Neuronal stem cell (in vitro differentiated cells): Measurements from ENCODE around the gene SUN1.
"Not testable (repeated sequence)": the region's sequence is repeated elsewhere in the genome, so short reads cannot be mapped to it uniquely, and the experiment has no call there.

Experiments
- DNase-seq: peaks from one replicate; pipeline ENCODE4 v3.0.0-alpha.2; 2013; ENCODE audit warnings: low spot score
- H2AFZ ChIP-seq: one replicate; pipeline ENCODE4 v1.6.1; 2013; ENCODE audit warnings: mild to moderate bottlenecking, low read length, inconsistent platforms
- H2AK5ac ChIP-seq: 2 replicates; pipeline ENCODE4 v1.6.1; 2013; ENCODE audit warnings: low read depth, mild to moderate bottlenecking, inconsistent platforms, low read length, moderate library complexity, mixed read lengths
- H2BK120ac ChIP-seq: 2 replicates; pipeline ENCODE4 v1.6.1; 2013; ENCODE audit warnings: low read depth, mild to moderate bottlenecking, inconsistent platforms, low read length, moderate library complexity, mixed read lengths
- H2BK12ac ChIP-seq: one replicate; pipeline ENCODE4 v1.6.1; 2013; ENCODE audit warnings: low read length, inconsistent platforms
- H2BK15ac ChIP-seq: 2 replicates; pipeline ENCODE4 v1.6.1; 2013; ENCODE audit warnings: mild to moderate bottlenecking, low read length, inconsistent platforms, mixed read lengths
- H2BK5ac ChIP-seq: one replicate; pipeline ENCODE4 v1.6.1; 2013; ENCODE audit warnings: inconsistent platforms, mild to moderate bottlenecking, low read length, moderate library complexity
- H3K14ac ChIP-seq: one replicate; pipeline ENCODE4 v1.6.1; 2013; ENCODE audit warnings: low read length, inconsistent platforms
- H3K18ac ChIP-seq: 2 replicates; pipeline ENCODE4 v1.6.1; 2013; ENCODE audit warnings: low read length, inconsistent platforms
- H3K23ac ChIP-seq: 2 replicates; pipeline ENCODE4 v1.6.1; 2013; ENCODE audit warnings: low read depth, mild to moderate bottlenecking, mixed read lengths, low read length, inconsistent platforms; ENCODE audit not compliant: poor library complexity
- H3K27ac ChIP-seq: replicated peaks from 3 replicates; pipeline ENCODE4 v1.5.1; 2013; ENCODE audit warnings: low read length, inconsistent platforms
- H3K27me3 ChIP-seq, 3 experiments: 2 replicates each; pipeline ENCODE4 v1.6.1; 2013; ENCODE audit warnings: low read length in 3 of 3, mild to moderate bottlenecking in 2 of 3, inconsistent platforms in 1 of 3, low read depth in 1 of 3, mixed read lengths in 1 of 3, moderate library complexity in 1 of 3; ENCODE audit not compliant: control insufficient read depth in 3 of 3, insufficient read depth in 3 of 3
- H3K36me3 ChIP-seq, 2 donors: replicated peaks in 1 of 2; 2 replicates each; pipeline ENCODE4 v1.6.1; 2013; ENCODE audit warnings: low read length in 2 of 2; ENCODE audit not compliant: control insufficient read depth in 2 of 2, insufficient read depth in 2 of 2
- H3K4ac ChIP-seq: 2 replicates; pipeline ENCODE4 v1.6.1; 2013; ENCODE audit warnings: inconsistent platforms, mild to moderate bottlenecking, low read length, moderate library complexity
- H3K4me1 ChIP-seq, 2 donors: 1 replicate in 1 of 2; 2 replicates in 1 of 2; pipeline ENCODE4 v1.6.1; 2013; ENCODE audit warnings: low read length in 2 of 2, low read depth in 1 of 2; ENCODE audit not compliant: control insufficient read depth in 2 of 2, insufficient read depth in 1 of 2
- H3K4me2 ChIP-seq: one replicate; pipeline ENCODE4 v1.6.1; 2013; ENCODE audit warnings: mild to moderate bottlenecking, low read length, inconsistent platforms; ENCODE audit not compliant: insufficient read depth, poor library complexity, severe bottlenecking
- H3K4me3 ChIP-seq, 2 donors: 2 replicates each; pipeline ENCODE4 v1.5.1; 2013; ENCODE audit warnings: low read length in 2 of 2, mild to moderate bottlenecking in 2 of 2, inconsistent platforms in 1 of 2, moderate library complexity in 1 of 2
- H3K79me1 ChIP-seq: one replicate; pipeline ENCODE4 v1.6.1; 2013; ENCODE audit warnings: low read depth, mild to moderate bottlenecking, inconsistent platforms, low read length, moderate library complexity
- H3K9ac ChIP-seq: one replicate; pipeline ENCODE4 v1.6.1; 2013; ENCODE audit warnings: mild to moderate bottlenecking, low read depth, low read length, inconsistent platforms; ENCODE audit not compliant: poor library complexity
- H3K9me3 ChIP-seq, 2 donors: replicated peaks in 1 of 2; 2 replicates each; pipeline versions ENCODE3 to v1.6.1; 2013; ENCODE audit warnings: low read length in 2 of 2, mild to moderate bottlenecking in 2 of 2, inconsistent platforms in 1 of 2, low read depth in 1 of 2, mixed read lengths in 1 of 2, moderate library complexity in 1 of 2; ENCODE audit not compliant: control insufficient read depth in 2 of 2, insufficient read depth in 1 of 2
- H4K8ac ChIP-seq: one replicate; pipeline ENCODE4 v1.6.1; 2013; ENCODE audit warnings: low read depth, mild to moderate bottlenecking, inconsistent platforms, low read length, moderate library complexity
- H4K91ac ChIP-seq: one replicate; pipeline ENCODE4 v1.6.1; 2013; ENCODE audit warnings: low read length, low read depth, mild to moderate bottlenecking, inconsistent platforms; ENCODE audit not compliant: poor library complexity
- WGBS, 2 donors: extraction: QIAGEN DNeasy Blood & Tissue Kit; methylation state at CpG; one replicate each; pipeline ENCODE4 v1.1.7; 2013; ENCODE audit warnings: missing lambda C conversion rate in 2 of 2, mixed read lengths in 1 of 2; ENCODE audit not compliant: insufficient read length in 2 of 2, insufficient replicate concordance in 1 of 2; ENCODE audit errors: extremely low coverage in 2 of 2; 5-methylcytosine and 5-hydroxymethylcytosine counted together

The SUN1 gene

GRCh38 chr7:871900-872537, 39.7 kb downstream of the SUN1 start:
- peaks cover 30 to 79% of the 10 kb centered on the region in 2 donors for H3K36me3 ChIP-seq
- no peak overlapping the region for H2AFZ ChIP-seq
- no peak overlapping the region for H2BK120ac ChIP-seq
- H4K91ac ChIP-seq = no peak overlapping the region
- H3K79me1 ChIP-seq = peaks cover 7% of the 10 kb centered on the region
- no peak overlapping the region for H3K18ac ChIP-seq
- H3K4me1 ChIP-seq = peaks cover 0 to 10% of the 10 kb centered on the region in 2 donors
- DNase-seq = no peak
- no peak overlapping the region for H2BK5ac ChIP-seq
- no peak overlapping the region for H3K23ac ChIP-seq
- H2AK5ac ChIP-seq = no peak overlapping the region
- H3K4me2 ChIP-seq = no peak overlapping the region
- H4K8ac ChIP-seq = no peak overlapping the region
- no peaks in the 10 kb centered on the region for H3K27me3 ChIP-seq
- H3K4me3 ChIP-seq = peak overlapping the region in 1 of 2 donors; percentile 57
- no peak overlapping the region for H3K4ac ChIP-seq
- no peak overlapping the region for H3K14ac ChIP-seq
- H3K27ac ChIP-seq = no peak overlapping the region
- no CpG with 5 or more reads among the region's 14 CpGs for WGBS, 2 donors
- peaks cover 0 to under 1% of the 10 kb centered on the region in 2 donors for H3K9me3 ChIP-seq
- H2BK15ac ChIP-seq = no peak overlapping the region
- no peak overlapping the region for H2BK12ac ChIP-seq
- peak overlapping the region; percentile 5 for H3K9ac ChIP-seq

- not testable (repeated sequence) for H2BK120ac ChIP-seq, H3K79me1 ChIP-seq, H2AFZ ChIP-seq, H2BK12ac ChIP-seq, H3K27ac ChIP-seq, H4K91ac ChIP-seq, DNase-seq, H3K27me3 ChIP-seq, H3K9ac ChIP-seq, H2AK5ac ChIP-seq, H3K4ac ChIP-seq, H3K9me3 ChIP-seq, H3K18ac ChIP-seq, H2BK15ac ChIP-seq, H4K8ac ChIP-seq, H3K14ac ChIP-seq, H3K4me2 ChIP-seq, H3K23ac ChIP-seq, H2BK5ac ChIP-seq, H3K4me3 ChIP-seq
- no CpG with 5 or more reads among the region's 19 CpGs for WGBS, 2 donors
- H3K36me3 ChIP-seq = peaks cover 24 to 73% of the 10 kb centered on the region in 2 donors
- H3K4me1 ChIP-seq = peaks cover 0 to 10% of the 10 kb centered on the region in 2 donors
These were observed 40.4 kb downstream of the SUN1 start for GRCh38 chr7:872685-873084.

GRCh38 chr7:873367-874002, 41.2 kb downstream of the SUN1 start:
- H3K27ac ChIP-seq = no peak overlapping the region
- H3K79me1 ChIP-seq = peaks cover 4% of the 10 kb centered on the region
- no CpG with 5 or more reads among the region's 18 CpGs for WGBS, 2 donors
- no peak overlapping the region for H3K4me2 ChIP-seq
- no peak overlapping the region for H3K23ac ChIP-seq
- no peak overlapping the region for H3K4ac ChIP-seq
- H2BK5ac ChIP-seq = no peak overlapping the region
- peaks cover 20 to 71% of the 10 kb centered on the region in 2 donors for H3K36me3 ChIP-seq
- no peak overlapping the region for H2AFZ ChIP-seq
- H3K9me3 ChIP-seq = no peaks in the 10 kb centered on the region
- no peak overlapping the region for H3K14ac ChIP-seq
- H2BK120ac ChIP-seq = no peak overlapping the region
- no peak overlapping the region for H3K4me3 ChIP-seq
- H3K27me3 ChIP-seq = no peaks in the 10 kb centered on the region
- no peak overlapping the region for H3K9ac ChIP-seq
- no peak overlapping the region for H4K91ac ChIP-seq
- peak; percentile 60 for DNase-seq
- H2BK12ac ChIP-seq = no peak overlapping the region
- no peak overlapping the region for H2BK15ac ChIP-seq
- H4K8ac ChIP-seq = no peak overlapping the region
- H3K18ac ChIP-seq = no peak overlapping the region
- H3K4me1 ChIP-seq = peaks cover 4 to 17% of the 10 kb centered on the region in 2 donors
- H2AK5ac ChIP-seq = no peak overlapping the region

GRCh38 chr7:874031-874749, 41.9 kb downstream of the SUN1 start:
- H3K36me3 ChIP-seq = peaks cover 21 to 72% of the 10 kb centered on the region in 2 donors
- no peak overlapping the region for H2BK5ac ChIP-seq
- H3K4me3 ChIP-seq = no peak overlapping the region
- no peak overlapping the region for H2BK120ac ChIP-seq
- H4K8ac ChIP-seq = no peak overlapping the region
- no peak overlapping the region for H2AFZ ChIP-seq
- H3K23ac ChIP-seq = no peak overlapping the region
- no peak overlapping the region for H3K4ac ChIP-seq
- H3K14ac ChIP-seq = no peak overlapping the region
- no peak overlapping the region for H3K27ac ChIP-seq
- no CpG with 5 or more reads among the region's 9 CpGs for WGBS, 2 donors
- peaks cover 7% of the 10 kb centered on the region for H3K79me1 ChIP-seq
- H3K9me3 ChIP-seq = no peaks in the 10 kb centered on the region
- H3K27me3 ChIP-seq = no peaks in the 10 kb centered on the region
- no peak overlapping the region for H3K9ac ChIP-seq
- no peak overlapping the region for H2AK5ac ChIP-seq
- H3K4me1 ChIP-seq = peaks cover 4 to 17% of the 10 kb centered on the region in 2 donors
- no peak overlapping the region for H2BK15ac ChIP-seq
- no peak overlapping the region for H4K91ac ChIP-seq
- H2BK12ac ChIP-seq = no peak overlapping the region
- DNase-seq = no peak
- H3K18ac ChIP-seq = no peak overlapping the region
- H3K4me2 ChIP-seq = no peak overlapping the region
